Measurements from ENCODE around the gene UVSSA.

- no peak for TF ChIP-seq FOSL1 (tag; conservative IDR thresholded peaks at IDR 0.05)
- no peak for TF ChIP-seq CTCF (IDR thresholded peaks at IDR 0.05 in 2 of 3, conservative IDR thresholded peaks at IDR 0.05 in 1 of 3; ENCODE audit: insufficient read depth in 2 of 3, low read depth in 1 of 3, low read length in 3 of 3)
- no peak for TF ChIP-seq ZBED1 (IDR thresholded peaks at IDR 0.05)
- no peak for TF ChIP-seq TBP (optimal IDR thresholded peaks at IDR 0.05; ENCODE audit: low read depth, low read length)
Observed at GRCh38 chr4:1409491-1410425, 62.8 kb downstream of the UVSSA start.

All from K562 (cell line).